Neural cell (in vitro differentiated cells): Measurements from ENCODE around the gene FOXO3. TPM values are rescaled to one million over a fixed set of nuclear protein-coding genes. Genes with fewer than 3 reads are reported as not detected.

ENCODE experiments used
- H2AFZ ChIP-seq: fragments of 200-600, 300-800 bp; sonication (generic), shearing (Covaris generic); 2 replicates; pipeline ENCODE4 v1.6.0; 2014; ENCODE audit warnings: low read depth, mild to moderate bottlenecking, antibody characterized with exemption, low read length, moderate library complexity
- H3F3A ChIP-seq: fragments of 200-600 bp; shearing (Covaris generic); 2 replicates; pipeline ENCODE4 v1.6.1; 2016; ENCODE audit warnings: mild to moderate bottlenecking, moderate library complexity, mixed read lengths, antibody characterized with exemption, low read length; ENCODE audit not compliant: insufficient read depth, poor library complexity, severe bottlenecking
- H3K27ac ChIP-seq: fragments of 200-600, 300-800 bp; sonication (generic), shearing (Covaris generic); 2 replicates; pipeline ENCODE4 v1.5.1; 2014; ENCODE audit warnings: mild to moderate bottlenecking, low read length, moderate library complexity
- H3K27me3 ChIP-seq: fragments of 300-800, 200-600 bp; sonication (generic), shearing (Covaris generic); 2 replicates; pipeline ENCODE4 v1.6.0; 2014; ENCODE audit warnings: mild to moderate bottlenecking, low read depth, low read length, moderate library complexity; ENCODE audit not compliant: insufficient read depth
- H3K36me3 ChIP-seq: fragments of 300-800, 200-600 bp; sonication (generic), shearing (Covaris generic); 2 replicates; pipeline ENCODE4 v1.5.1; 2014; ENCODE audit warnings: mild to moderate bottlenecking, antibody characterized with exemption, low read length, moderate library complexity; ENCODE audit not compliant: insufficient read depth
- H3K4me2 ChIP-seq: fragments of 300-800, 200-600 bp; sonication (generic), shearing (Covaris generic); 2 replicates; pipeline ENCODE4 v1.6.0; 2014; ENCODE audit warnings: mild to moderate bottlenecking, low read length
- H3K4me3 ChIP-seq: fragments of 300-800, 200-600 bp; sonication (generic), shearing (Covaris generic); 2 replicates; pipeline ENCODE4 v1.5.1; 2014; ENCODE audit warnings: mild to moderate bottlenecking, low read length, moderate library complexity
- H3K79me2 ChIP-seq: fragments of 200-600 bp; shearing (Covaris generic); replicated peaks from 2 replicates; pipeline ENCODE4 v1.6.0; 2014; ENCODE audit warnings: mild to moderate bottlenecking, low read length, moderate library complexity; ENCODE audit not compliant: insufficient read depth
- H3K9ac ChIP-seq: fragments of 300-800, 200-600 bp; sonication (generic), shearing (Covaris generic); 2 replicates; pipeline ENCODE4 v1.6.1; 2016; ENCODE audit warnings: mild to moderate bottlenecking, low read length, mixed read lengths
- H3K9me2 ChIP-seq: fragments of 200-600 bp; shearing (Covaris generic); 2 replicates; pipeline ENCODE4 v1.6.1; 2016; ENCODE audit warnings: mild to moderate bottlenecking, low read length, mixed read lengths; ENCODE audit not compliant: insufficient read depth
- H3K9me3 ChIP-seq: fragments of 200-600, 300-800 bp; sonication (generic), shearing (Covaris generic); 2 replicates; pipeline ENCODE4 v1.6.1; 2016; ENCODE audit warnings: mild to moderate bottlenecking, mixed run types, low read length, moderate library complexity, mixed read lengths
- H4K20me1 ChIP-seq: fragments of 200-600 bp; shearing (Covaris generic); 2 replicates; pipeline ENCODE4 v1.6.1; 2016; ENCODE audit warnings: mild to moderate bottlenecking, mixed run types; ENCODE audit not compliant: insufficient read depth
- EP300 ChIP-seq: fragments of 450-650 bp; conservative IDR thresholded peaks from 2 replicates; pipeline ENCODE4 v1.6.1; 2014; ENCODE audit warnings: antibody characterized with exemption, mild to moderate bottlenecking, moderate library complexity; ENCODE audit not compliant: poor library complexity, severe bottlenecking
- EZH2 ChIP-seq: fragments of 200-600, 300-800 bp; shearing (Covaris generic), sonication (generic); IDR thresholded peaks from 2 replicates; pipeline ENCODE4 v1.6.1; 2014; ENCODE audit warnings: antibody characterized with exemption, low read length, borderline replicate concordance, mild to moderate bottlenecking; ENCODE audit not compliant: insufficient read depth, poor library complexity, severe bottlenecking
- MXI1 ChIP-seq: fragments of 450-650 bp; conservative IDR thresholded peaks from 2 replicates; pipeline ENCODE4 v1.6.1; 2014; ENCODE audit warnings: antibody characterized with exemption, mild to moderate bottlenecking; ENCODE audit not compliant: poor library complexity, severe bottlenecking
- POLR2AphosphoS5 ChIP-seq: IDR thresholded peaks from 2 replicates; pipeline ENCODE4 v1.6.1; 2012
- RAD21 ChIP-seq: fragments of 450-650 bp; conservative IDR thresholded peaks from 2 replicates; pipeline ENCODE4 v1.6.1; 2014; ENCODE audit warnings: antibody characterized with exemption, mild to moderate bottlenecking, moderate library complexity
- SMC3 ChIP-seq: fragments of 450-650 bp; conservative IDR thresholded peaks from 2 replicates; pipeline ENCODE4 v1.6.1; 2014; ENCODE audit warnings: antibody characterized with exemption, mild to moderate bottlenecking, moderate library complexity; ENCODE audit not compliant: poor library complexity
- TAF1 ChIP-seq: IDR thresholded peaks from 2 replicates; pipeline ENCODE4 v1.6.1; 2012; ENCODE audit warnings: low read depth
- polyA plus RNA-seq: library from polyadenylated mRNA; depleted of rRNA; stranded (reverse); fragments of >200 nt; gene quantifications from 2 replicates; pipeline ENCODE4 v1.2.3, GENCODE V29; 2014
- TF ChIP-seq, protein P1 (sequence below): fragments of 450-650 bp; IDR thresholded peaks from 2 replicates; pipeline ENCODE4 v1.5.1; 2014; ENCODE audit warnings: antibody characterized with exemption, mild to moderate bottlenecking, moderate library complexity; ENCODE audit not compliant: poor library complexity, severe bottlenecking
- TF ChIP-seq, protein P2 (sequence below): IDR thresholded peaks from 2 replicates; pipeline ENCODE4 v1.6.1; 2012; ENCODE audit warnings: borderline replicate concordance

FOXO3 gene
- polyA plus RNA-seq, 1 donor from 2014 or later, result 21.3 TPM

- H3K79me2 ChIP-seq, result peaks cover 4% of the 10 kb centered on the region
- H3K36me3 ChIP-seq, result no peaks in the 10 kb centered on the region
- H3K4me2 ChIP-seq, result no peak overlapping the region
- no peaks in the 10 kb centered on the region for H3K9me2 ChIP-seq
- TF ChIP-seq POLR2AphosphoS5 (no peak), SMC3 (no peak), RAD21 (no peak), EP300 (no peak)
- TF ChIP-seq, protein P1, sequence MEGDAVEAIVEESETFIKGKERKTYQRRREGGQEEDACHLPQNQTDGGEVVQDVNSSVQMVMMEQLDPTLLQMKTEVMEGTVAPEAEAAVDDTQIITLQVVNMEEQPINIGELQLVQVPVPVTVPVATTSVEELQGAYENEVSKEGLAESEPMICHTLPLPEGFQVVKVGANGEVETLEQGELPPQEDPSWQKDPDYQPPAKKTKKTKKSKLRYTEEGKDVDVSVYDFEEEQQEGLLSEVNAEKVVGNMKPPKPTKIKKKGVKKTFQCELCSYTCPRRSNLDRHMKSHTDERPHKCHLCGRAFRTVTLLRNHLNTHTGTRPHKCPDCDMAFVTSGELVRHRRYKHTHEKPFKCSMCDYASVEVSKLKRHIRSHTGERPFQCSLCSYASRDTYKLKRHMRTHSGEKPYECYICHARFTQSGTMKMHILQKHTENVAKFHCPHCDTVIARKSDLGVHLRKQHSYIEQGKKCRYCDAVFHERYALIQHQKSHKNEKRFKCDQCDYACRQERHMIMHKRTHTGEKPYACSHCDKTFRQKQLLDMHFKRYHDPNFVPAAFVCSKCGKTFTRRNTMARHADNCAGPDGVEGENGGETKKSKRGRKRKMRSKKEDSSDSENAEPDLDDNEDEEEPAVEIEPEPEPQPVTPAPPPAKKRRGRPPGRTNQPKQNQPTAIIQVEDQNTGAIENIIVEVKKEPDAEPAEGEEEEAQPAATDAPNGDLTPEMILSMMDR, result no peak
- TF ChIP-seq, protein P2, sequence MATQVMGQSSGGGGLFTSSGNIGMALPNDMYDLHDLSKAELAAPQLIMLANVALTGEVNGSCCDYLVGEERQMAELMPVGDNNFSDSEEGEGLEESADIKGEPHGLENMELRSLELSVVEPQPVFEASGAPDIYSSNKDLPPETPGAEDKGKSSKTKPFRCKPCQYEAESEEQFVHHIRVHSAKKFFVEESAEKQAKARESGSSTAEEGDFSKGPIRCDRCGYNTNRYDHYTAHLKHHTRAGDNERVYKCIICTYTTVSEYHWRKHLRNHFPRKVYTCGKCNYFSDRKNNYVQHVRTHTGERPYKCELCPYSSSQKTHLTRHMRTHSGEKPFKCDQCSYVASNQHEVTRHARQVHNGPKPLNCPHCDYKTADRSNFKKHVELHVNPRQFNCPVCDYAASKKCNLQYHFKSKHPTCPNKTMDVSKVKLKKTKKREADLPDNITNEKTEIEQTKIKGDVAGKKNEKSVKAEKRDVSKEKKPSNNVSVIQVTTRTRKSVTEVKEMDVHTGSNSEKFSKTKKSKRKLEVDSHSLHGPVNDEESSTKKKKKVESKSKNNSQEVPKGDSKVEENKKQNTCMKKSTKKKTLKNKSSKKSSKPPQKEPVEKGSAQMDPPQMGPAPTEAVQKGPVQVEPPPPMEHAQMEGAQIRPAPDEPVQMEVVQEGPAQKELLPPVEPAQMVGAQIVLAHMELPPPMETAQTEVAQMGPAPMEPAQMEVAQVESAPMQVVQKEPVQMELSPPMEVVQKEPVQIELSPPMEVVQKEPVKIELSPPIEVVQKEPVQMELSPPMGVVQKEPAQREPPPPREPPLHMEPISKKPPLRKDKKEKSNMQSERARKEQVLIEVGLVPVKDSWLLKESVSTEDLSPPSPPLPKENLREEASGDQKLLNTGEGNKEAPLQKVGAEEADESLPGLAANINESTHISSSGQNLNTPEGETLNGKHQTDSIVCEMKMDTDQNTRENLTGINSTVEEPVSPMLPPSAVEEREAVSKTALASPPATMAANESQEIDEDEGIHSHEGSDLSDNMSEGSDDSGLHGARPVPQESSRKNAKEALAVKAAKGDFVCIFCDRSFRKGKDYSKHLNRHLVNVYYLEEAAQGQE, result no peak
- no peak overlapping the region for H3K27ac ChIP-seq
- H3K9ac ChIP-seq, result no peak overlapping the region
- no peaks in the 10 kb centered on the region for H3K9me3 ChIP-seq
- no peaks in the 10 kb centered on the region for H3F3A ChIP-seq
- no peak overlapping the region for H3K4me3 ChIP-seq
- H2AFZ ChIP-seq, result no peak overlapping the region
- H4K20me1 ChIP-seq, result no peaks in the 10 kb centered on the region
- H3K27me3 ChIP-seq, result no peaks in the 10 kb centered on the region
Measured at GRCh38 chr6:108630050-108630714, 69.5 kb downstream of the FOXO3 start.

DNA sequence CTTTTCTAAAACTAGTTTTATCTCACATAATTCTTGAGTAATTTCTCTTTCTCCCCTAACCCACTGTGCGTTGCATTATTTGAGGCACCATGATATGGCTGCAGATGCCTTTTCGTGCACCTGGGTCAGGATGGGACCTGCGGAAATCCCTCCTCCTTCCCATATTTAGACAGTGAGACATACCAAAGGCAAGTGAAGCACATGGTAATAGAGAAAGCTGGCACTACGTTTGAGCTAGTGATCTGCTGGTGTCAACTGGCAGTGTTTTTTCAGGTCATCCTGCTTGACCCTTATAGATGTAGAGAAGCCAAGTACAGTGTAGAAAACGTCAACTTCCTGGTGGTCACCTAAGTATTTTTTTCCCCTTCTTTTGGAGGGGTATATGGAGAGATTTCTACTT, 71.7 kb downstream of the FOXO3 start:
- no peak overlapping the region for H3K9ac ChIP-seq
- H3K27me3 ChIP-seq, result no peaks in the 10 kb centered on the region
- H3F3A ChIP-seq, result no peaks in the 10 kb centered on the region
- TF ChIP-seq EP300 (no peak), SMC3 (no peak), TAF1 (no peak), POLR2AphosphoS5 (no peak), MXI1 (no peak), RAD21 (no peak), EZH2 (no peak)
- TF ChIP-seq, protein P1, result no peak
- TF ChIP-seq, protein P2, result no peak
- H3K9me3 ChIP-seq, result no peaks in the 10 kb centered on the region
- H3K9me2 ChIP-seq, result no peaks in the 10 kb centered on the region
- H3K27ac ChIP-seq, result no peak overlapping the region
- no peak overlapping the region for H3K4me3 ChIP-seq
- no peaks in the 10 kb centered on the region for H3K36me3 ChIP-seq
- H4K20me1 ChIP-seq, result no peaks in the 10 kb centered on the region
- peaks cover 4% of the 10 kb centered on the region for H3K79me2 ChIP-seq
- no peak overlapping the region for H3K4me2 ChIP-seq
- H2AFZ ChIP-seq, result no peak overlapping the region
